SU-DHL-6 (cell line): ENCODE data around the gene SH3RF1.

Experiments
- CTCF ChIP-seq: fragments of 200-600 bp; sonication (generic); IDR thresholded peaks from one replicate; pipeline ENCODE4 v1.5.1; 2017; ENCODE audit warnings: antibody characterized with exemption, mild to moderate bottlenecking, low read length, moderate library complexity; ENCODE audit not compliant: insufficient read depth, poor library complexity, severe bottlenecking
- EZH2phosphoT487 ChIP-seq: fragments of 200-600 bp; sonication (generic), shearing (Covaris generic); conservative IDR thresholded peaks from 2 replicates; pipeline ENCODE4 v1.6.1; 2018; ENCODE audit warnings: mild to moderate bottlenecking, antibody characterized with exemption, low read length, moderate library complexity, mixed read lengths

DNA sequence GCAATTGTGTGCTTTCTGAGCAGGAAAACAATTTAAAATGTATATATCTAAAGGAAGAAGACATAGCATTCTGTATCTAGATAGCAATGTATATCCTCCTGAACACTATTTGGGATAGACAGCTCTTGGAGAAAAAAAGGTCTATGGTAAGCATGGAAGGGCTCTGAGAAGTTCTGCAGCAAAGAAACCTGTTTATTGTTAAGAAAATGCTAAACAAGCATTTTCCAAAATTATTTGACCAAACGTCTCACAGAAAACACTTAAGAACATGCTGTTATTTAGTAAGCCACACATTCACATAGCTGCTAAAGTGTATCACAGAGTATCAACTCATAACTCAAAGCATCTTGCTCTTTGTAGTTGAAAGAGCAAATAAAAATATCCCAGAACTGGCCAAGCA, 67.9 kb downstream of the SH3RF1 start:
- no peak for TF ChIP-seq CTCF
- TF ChIP-seq EZH2phosphoT487, result no peak
